Parathyroid adenoma (tissue), 2 donors: Measurements from ENCODE around the gene CDH10.

Source experiments
- H2AFZ ChIP-seq: fragments of 300-600 bp; sonication (generic); one replicate; pipeline ENCODE4 v1.7.0; 2017; ENCODE audit warnings: antibody characterized with exemption, mild to moderate bottlenecking
- H3K27ac ChIP-seq: fragments of 300-600 bp; sonication (generic); one replicate; pipeline ENCODE4 v1.7.0; 2017
- H3K27me3 ChIP-seq: fragments of 300-600 bp; sonication (generic); one replicate; pipeline ENCODE4 v1.7.0; 2017; ENCODE audit warnings: low read length; ENCODE audit not compliant: control insufficient read depth, insufficient read depth
- H3K36me3 ChIP-seq: fragments of 300-600 bp; sonication (generic); one replicate; pipeline ENCODE4 v1.7.0; 2017; ENCODE audit warnings: low read length; ENCODE audit not compliant: control insufficient read depth, insufficient read depth
- H3K4me1 ChIP-seq: fragments of 300-600 bp; sonication (generic); one replicate; pipeline ENCODE4 v1.7.0; 2017; ENCODE audit warnings: control low read depth
- H3K4me2 ChIP-seq: fragments of 300-600 bp; sonication (generic); one replicate; pipeline ENCODE4 v1.7.0; 2017; ENCODE audit warnings: low read length
- H3K4me3 ChIP-seq: fragments of 300-600 bp; sonication (generic); one replicate; pipeline ENCODE4 v1.7.0; 2017; ENCODE audit warnings: low read depth, low read length
- H3K79me2 ChIP-seq: fragments of 300-600 bp; sonication (generic); one replicate; pipeline ENCODE4 v1.7.0; 2017; ENCODE audit warnings: control low read depth
- H3K9ac ChIP-seq: fragments of 300-600 bp; sonication (generic); one replicate; pipeline ENCODE4 v1.7.0; 2017; ENCODE audit warnings: mild to moderate bottlenecking
- H3K9me3 ChIP-seq: fragments of 300-600 bp; sonication (generic); one replicate; pipeline ENCODE4 v1.7.0; 2017; ENCODE audit warnings: low read length; ENCODE audit not compliant: control insufficient read depth
- TF ChIP-seq, protein P1 (sequence below): fragments of 300-600 bp; sonication (generic); IDR thresholded peaks from one replicate; pipeline ENCODE4 v1.7.0; 2017; ENCODE audit warnings: antibody characterized with exemption, mild to moderate bottlenecking
- donor health status: primary hyperparathyroidism.

Gene CDH10

GRCh38 chr5:24642022-24642421 lies 2.8 kb downstream of the CDH10 start:
- Histone ChIP-seq H3K4me2 (no peak overlapping the region), H3K79me2 (no peaks in the 10 kb centered on the region), H3K4me3 (no peak overlapping the region), H3K9me3 (no peaks in the 10 kb centered on the region), H3K4me1 (no peaks in the 10 kb centered on the region), H2AFZ (no peak overlapping the region), H3K9ac (no peak overlapping the region), H3K36me3 (no peaks in the 10 kb centered on the region), H3K27ac (no peak overlapping the region), H3K27me3 (no peaks in the 10 kb centered on the region)
- TF ChIP-seq, protein P1, sequence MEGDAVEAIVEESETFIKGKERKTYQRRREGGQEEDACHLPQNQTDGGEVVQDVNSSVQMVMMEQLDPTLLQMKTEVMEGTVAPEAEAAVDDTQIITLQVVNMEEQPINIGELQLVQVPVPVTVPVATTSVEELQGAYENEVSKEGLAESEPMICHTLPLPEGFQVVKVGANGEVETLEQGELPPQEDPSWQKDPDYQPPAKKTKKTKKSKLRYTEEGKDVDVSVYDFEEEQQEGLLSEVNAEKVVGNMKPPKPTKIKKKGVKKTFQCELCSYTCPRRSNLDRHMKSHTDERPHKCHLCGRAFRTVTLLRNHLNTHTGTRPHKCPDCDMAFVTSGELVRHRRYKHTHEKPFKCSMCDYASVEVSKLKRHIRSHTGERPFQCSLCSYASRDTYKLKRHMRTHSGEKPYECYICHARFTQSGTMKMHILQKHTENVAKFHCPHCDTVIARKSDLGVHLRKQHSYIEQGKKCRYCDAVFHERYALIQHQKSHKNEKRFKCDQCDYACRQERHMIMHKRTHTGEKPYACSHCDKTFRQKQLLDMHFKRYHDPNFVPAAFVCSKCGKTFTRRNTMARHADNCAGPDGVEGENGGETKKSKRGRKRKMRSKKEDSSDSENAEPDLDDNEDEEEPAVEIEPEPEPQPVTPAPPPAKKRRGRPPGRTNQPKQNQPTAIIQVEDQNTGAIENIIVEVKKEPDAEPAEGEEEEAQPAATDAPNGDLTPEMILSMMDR: no peak

GRCh38 chr5:24635209-24635608 lies 9.6 kb downstream of the CDH10 start:
- Histone ChIP-seq H3K4me3 (no peak overlapping the region), H3K4me2 (no peak overlapping the region), H3K79me2 (no peaks in the 10 kb centered on the region), H3K9me3 (no peaks in the 10 kb centered on the region), H3K27ac (no peak overlapping the region), H3K4me1 (no peaks in the 10 kb centered on the region), H3K9ac (no peak overlapping the region), H3K27me3 (no peaks in the 10 kb centered on the region), H3K36me3 (no peaks in the 10 kb centered on the region), H2AFZ (no peak overlapping the region)
- TF ChIP-seq, protein P1: no peak

DNA sequence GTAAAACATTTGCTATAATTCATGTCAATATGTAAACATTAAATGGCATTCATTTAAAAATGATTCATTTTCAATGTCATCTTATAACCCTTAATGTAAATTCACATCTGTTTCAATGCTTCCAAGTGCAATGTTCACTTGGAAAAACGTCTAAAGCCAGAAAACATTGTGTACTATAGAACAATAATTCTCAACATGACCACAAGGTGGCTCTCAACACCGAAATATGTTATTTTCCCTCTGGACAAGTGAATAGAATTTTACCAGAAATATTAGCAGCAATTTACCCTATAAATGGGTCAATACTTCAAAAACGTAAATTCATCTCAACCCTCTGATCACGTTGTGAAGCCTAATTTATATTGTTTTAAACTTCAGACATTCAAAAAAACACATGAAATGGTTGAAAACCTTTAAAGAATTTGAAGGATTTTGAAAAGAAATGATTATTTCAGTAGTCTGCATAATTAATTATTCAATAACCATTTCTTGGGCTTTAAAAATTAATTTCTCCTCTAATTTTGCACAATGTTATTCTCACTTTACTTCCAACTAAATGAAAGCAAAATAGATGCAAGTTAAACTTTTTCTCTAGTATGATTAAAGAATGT lies 11.0 kb downstream of the CDH10 start:
- TF ChIP-seq, protein P1: peak; percentile 17
- H3K4me3 ChIP-seq: no peak overlapping the region
- H3K4me2 ChIP-seq: no peak overlapping the region
- no peaks in the 10 kb centered on the region for H3K36me3 ChIP-seq
- H3K27me3 ChIP-seq: no peaks in the 10 kb centered on the region
- no peak overlapping the region for H3K27ac ChIP-seq
- no peak overlapping the region for H2AFZ ChIP-seq
- H3K9me3 ChIP-seq: no peaks in the 10 kb centered on the region
- no peaks in the 10 kb centered on the region for H3K79me2 ChIP-seq
- no peak overlapping the region for H3K9ac ChIP-seq
- no peaks in the 10 kb centered on the region for H3K4me1 ChIP-seq

- TF ChIP-seq, protein P1: no peak
- Histone ChIP-seq H3K4me2 (no peak overlapping the region), H3K4me1 (no peaks in the 10 kb centered on the region), H2AFZ (no peak overlapping the region), H3K9me3 (no peaks in the 10 kb centered on the region), H3K36me3 (no peaks in the 10 kb centered on the region), H3K4me3 (no peak overlapping the region), H3K9ac (no peak overlapping the region), H3K27ac (no peak overlapping the region), H3K79me2 (no peaks in the 10 kb centered on the region), H3K27me3 (no peaks in the 10 kb centered on the region)
These were observed 12.4 kb downstream of the CDH10 start for GRCh38 chr5:24632353-24632752.

DNA sequence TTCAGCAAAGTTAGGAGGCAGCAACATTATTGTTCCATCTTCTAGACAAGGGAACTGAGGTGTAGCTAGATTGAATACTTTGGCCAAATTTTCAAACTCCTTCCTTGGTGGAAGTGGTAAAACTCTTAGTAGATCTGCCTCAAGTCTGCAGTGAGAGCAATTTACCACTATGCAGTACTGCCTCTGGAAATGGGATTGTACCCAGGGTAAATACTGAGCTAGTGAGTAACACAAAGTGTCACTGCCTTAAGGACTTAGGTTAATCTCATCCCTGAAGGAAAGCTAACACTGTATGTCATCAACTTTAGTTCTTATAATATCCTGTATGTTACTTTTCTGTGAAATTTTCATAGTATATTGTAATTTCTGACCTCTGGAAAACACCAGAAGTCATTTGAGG lies 13.9 kb downstream of the CDH10 start:
- H3K4me1 ChIP-seq: no peaks in the 10 kb centered on the region
- no peak overlapping the region for H3K4me3 ChIP-seq
- TF ChIP-seq, protein P1: no peak
- no peak overlapping the region for H2AFZ ChIP-seq
- H3K9me3 ChIP-seq: no peaks in the 10 kb centered on the region
- no peaks in the 10 kb centered on the region for H3K27me3 ChIP-seq
- no peak overlapping the region for H3K27ac ChIP-seq
- H3K36me3 ChIP-seq: no peaks in the 10 kb centered on the region
- H3K4me2 ChIP-seq: no peak overlapping the region
- no peaks in the 10 kb centered on the region for H3K79me2 ChIP-seq
- H3K9ac ChIP-seq: no peak overlapping the region
